Panc1 (cell line): ENCODE data around the gene PNO1. TPM values are rescaled to one million over a fixed set of nuclear protein-coding genes. Genes with fewer than 3 reads are reported as not detected.

ENCODE experiments used
- ATAC-seq: fragments of 200-7000 bp; cut with Tn5 transposase; 2 replicates; pipeline ENCODE4 v1.9.1; 2020; ENCODE audit warnings: mild to moderate bottlenecking, moderate library complexity
- BruUV-seq: library from RNA; stranded (reverse); fragments of 400-500 nt; replicated peaks from 2 replicates; lab custom pipeline; 2021; lab: Mats Ljungman, UMichigan
- CTCF ChIA-PET: fragments of 300-600 bp; sonication (Branson Sonifier 250); formaldehyde crosslinking; loops from one replicate; lab custom pipeline; 2022; ENCODE audit warnings: antibody characterized with exemption; lab: Charles Lee
- POLR2A ChIA-PET: fragments of 300-600 bp; sonication (Branson Sonifier 250); formaldehyde crosslinking; loops from one replicate; lab custom pipeline; 2022; ENCODE audit warnings: antibody characterized with exemption; lab: Charles Lee
- DNase-seq: peaks from one replicate; pipeline ENCODE4 v3.0.0-alpha.2; 2010; ENCODE audit warnings: low read depth, low spot score
- H3K27ac ChIP-seq: 2 replicates; pipeline ENCODE4 v1.5.1; 2011; ENCODE audit warnings: mild to moderate bottlenecking, low read length, inconsistent platforms
- H3K27me3 ChIP-seq: fragments of 200-500 bp; sonication (Bioruptor generic); 2 replicates; pipeline ENCODE4 v1.6.0; 2014; ENCODE audit warnings: low read length, inconsistent platforms; ENCODE audit not compliant: control insufficient read depth, insufficient read depth
- H3K36me3 ChIP-seq: fragments of 200-500 bp; sonication (Bioruptor generic); 2 replicates; pipeline ENCODE4 v1.5.1; 2014; ENCODE audit warnings: inconsistent platforms, mild to moderate bottlenecking, low read length, moderate library complexity; ENCODE audit not compliant: control insufficient read depth, insufficient read depth
- H3K4me1 ChIP-seq: 2 replicates; pipeline ENCODE4 v1.5.1; 2011; ENCODE audit warnings: inconsistent platforms, mild to moderate bottlenecking, low read length, moderate library complexity; ENCODE audit not compliant: control insufficient read depth, insufficient read depth
- H3K4me3 ChIP-seq, 2 experiments: 2 replicates each; pipeline ENCODE4 v1.5.1; 2011 to 2012; ENCODE audit warnings: low read depth in 2 of 2, low read length in 2 of 2, mild to moderate bottlenecking in 2 of 2, inconsistent platforms in 1 of 2, moderate library complexity in 1 of 2
- H3K9me3 ChIP-seq: fragments of 200-500 bp; sonication (Bioruptor generic); 2 replicates; pipeline ENCODE4 v1.5.1; 2014; ENCODE audit warnings: low read depth, mild to moderate bottlenecking, inconsistent platforms, low read length, moderate library complexity; ENCODE audit not compliant: control insufficient read depth, insufficient read depth
- POLR2AphosphoS5 ChIP-seq: IDR thresholded peaks from 2 replicates; pipeline ENCODE4 v1.6.1; 2012; ENCODE audit warnings: mild to moderate bottlenecking, low read depth, low read length, moderate library complexity
- SIN3A ChIP-seq: IDR thresholded peaks from 2 replicates; pipeline ENCODE4 v1.6.1; 2012; ENCODE audit warnings: low read depth, mild to moderate bottlenecking, low read length, moderate library complexity, borderline replicate concordance; ENCODE audit not compliant: insufficient read depth
- TCF7L2 ChIP-seq: IDR thresholded peaks from 2 replicates; pipeline ENCODE4 v1.6.1; 2011; ENCODE audit warnings: mild to moderate bottlenecking, low read depth, low read length, inconsistent platforms
- in situ Hi-C: cut with HindIII; loops from 2 replicates; pipeline ENCODE4 v1.10.0; 2016; ENCODE audit warnings: low sequenced_read_pairs, low pct_unique_long_range_greater_than_20kb
- intact Hi-C: fragments of 100-400 bp; cut with micrococcal nuclease; formaldehyde crosslinking; loops from one replicate; pipeline ENCODE4 v1.10.0; 2022; ENCODE audit not compliant: unreplicated experiment
- total RNA-seq: library from RNA; stranded (reverse); gene quantifications from one replicate; pipeline ENCODE4 v1.2.1, GENCODE V29; 2021; ENCODE audit not compliant: unreplicated experiment
- TF ChIP-seq, protein P1 (sequence below): fragments of 450-650 bp; IDR thresholded peaks from 2 replicates; pipeline ENCODE4 v1.5.1; 2017; ENCODE audit warnings: mild to moderate bottlenecking
- TF ChIP-seq, protein P2 (sequence below), 2 experiments: IDR thresholded peaks; 2 replicates each; pipeline ENCODE4 v1.6.1; 2011 to 2012; ENCODE audit warnings: low read depth in 2 of 2, control low read depth in 1 of 2, low read length in 1 of 2, mild to moderate bottlenecking in 1 of 2, moderate library complexity in 1 of 2; ENCODE audit not compliant: insufficient read depth in 1 of 2

PNO1 gene
- total RNA-seq, 1 experiment from 2014 or later: 37.7 TPM

GRCh38 chr2:68200157-68200787 lies 42.6 kb downstream of the PNO1 start:
- no peak overlapping the region for H3K27ac ChIP-seq
- H3K4me1 ChIP-seq: peaks cover 6% of the 10 kb centered on the region
- intact Hi-C loops (no loop called here), in situ Hi-C loops (no loop called here)
- DNase-seq: no peak
- TF ChIP-seq, protein P1, sequence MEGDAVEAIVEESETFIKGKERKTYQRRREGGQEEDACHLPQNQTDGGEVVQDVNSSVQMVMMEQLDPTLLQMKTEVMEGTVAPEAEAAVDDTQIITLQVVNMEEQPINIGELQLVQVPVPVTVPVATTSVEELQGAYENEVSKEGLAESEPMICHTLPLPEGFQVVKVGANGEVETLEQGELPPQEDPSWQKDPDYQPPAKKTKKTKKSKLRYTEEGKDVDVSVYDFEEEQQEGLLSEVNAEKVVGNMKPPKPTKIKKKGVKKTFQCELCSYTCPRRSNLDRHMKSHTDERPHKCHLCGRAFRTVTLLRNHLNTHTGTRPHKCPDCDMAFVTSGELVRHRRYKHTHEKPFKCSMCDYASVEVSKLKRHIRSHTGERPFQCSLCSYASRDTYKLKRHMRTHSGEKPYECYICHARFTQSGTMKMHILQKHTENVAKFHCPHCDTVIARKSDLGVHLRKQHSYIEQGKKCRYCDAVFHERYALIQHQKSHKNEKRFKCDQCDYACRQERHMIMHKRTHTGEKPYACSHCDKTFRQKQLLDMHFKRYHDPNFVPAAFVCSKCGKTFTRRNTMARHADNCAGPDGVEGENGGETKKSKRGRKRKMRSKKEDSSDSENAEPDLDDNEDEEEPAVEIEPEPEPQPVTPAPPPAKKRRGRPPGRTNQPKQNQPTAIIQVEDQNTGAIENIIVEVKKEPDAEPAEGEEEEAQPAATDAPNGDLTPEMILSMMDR: no peak
- TF ChIP-seq TCF7L2 (no peak), SIN3A (no peak), POLR2AphosphoS5 (no peak)
- TF ChIP-seq, protein P2, sequence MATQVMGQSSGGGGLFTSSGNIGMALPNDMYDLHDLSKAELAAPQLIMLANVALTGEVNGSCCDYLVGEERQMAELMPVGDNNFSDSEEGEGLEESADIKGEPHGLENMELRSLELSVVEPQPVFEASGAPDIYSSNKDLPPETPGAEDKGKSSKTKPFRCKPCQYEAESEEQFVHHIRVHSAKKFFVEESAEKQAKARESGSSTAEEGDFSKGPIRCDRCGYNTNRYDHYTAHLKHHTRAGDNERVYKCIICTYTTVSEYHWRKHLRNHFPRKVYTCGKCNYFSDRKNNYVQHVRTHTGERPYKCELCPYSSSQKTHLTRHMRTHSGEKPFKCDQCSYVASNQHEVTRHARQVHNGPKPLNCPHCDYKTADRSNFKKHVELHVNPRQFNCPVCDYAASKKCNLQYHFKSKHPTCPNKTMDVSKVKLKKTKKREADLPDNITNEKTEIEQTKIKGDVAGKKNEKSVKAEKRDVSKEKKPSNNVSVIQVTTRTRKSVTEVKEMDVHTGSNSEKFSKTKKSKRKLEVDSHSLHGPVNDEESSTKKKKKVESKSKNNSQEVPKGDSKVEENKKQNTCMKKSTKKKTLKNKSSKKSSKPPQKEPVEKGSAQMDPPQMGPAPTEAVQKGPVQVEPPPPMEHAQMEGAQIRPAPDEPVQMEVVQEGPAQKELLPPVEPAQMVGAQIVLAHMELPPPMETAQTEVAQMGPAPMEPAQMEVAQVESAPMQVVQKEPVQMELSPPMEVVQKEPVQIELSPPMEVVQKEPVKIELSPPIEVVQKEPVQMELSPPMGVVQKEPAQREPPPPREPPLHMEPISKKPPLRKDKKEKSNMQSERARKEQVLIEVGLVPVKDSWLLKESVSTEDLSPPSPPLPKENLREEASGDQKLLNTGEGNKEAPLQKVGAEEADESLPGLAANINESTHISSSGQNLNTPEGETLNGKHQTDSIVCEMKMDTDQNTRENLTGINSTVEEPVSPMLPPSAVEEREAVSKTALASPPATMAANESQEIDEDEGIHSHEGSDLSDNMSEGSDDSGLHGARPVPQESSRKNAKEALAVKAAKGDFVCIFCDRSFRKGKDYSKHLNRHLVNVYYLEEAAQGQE (IDR thresholded peaks at IDR 0.05; ENCODE audit: insufficient read depth in 1 of 2, low read depth in 2 of 2, low read length in 1 of 2): no peak
- BruUV-seq: no TSS peak
- H3K9me3 ChIP-seq: no peaks in the 10 kb centered on the region
- ATAC-seq: no peak
- H3K36me3 ChIP-seq: no peaks in the 10 kb centered on the region; the same call in 1 of the 2 replicates
- ChIA-PET CTCF (no interaction called here), POLR2A (no interaction called here)
- no peak overlapping the region for H3K4me3 ChIP-seq
- H3K27me3 ChIP-seq: no peaks in the 10 kb centered on the region

DNA sequence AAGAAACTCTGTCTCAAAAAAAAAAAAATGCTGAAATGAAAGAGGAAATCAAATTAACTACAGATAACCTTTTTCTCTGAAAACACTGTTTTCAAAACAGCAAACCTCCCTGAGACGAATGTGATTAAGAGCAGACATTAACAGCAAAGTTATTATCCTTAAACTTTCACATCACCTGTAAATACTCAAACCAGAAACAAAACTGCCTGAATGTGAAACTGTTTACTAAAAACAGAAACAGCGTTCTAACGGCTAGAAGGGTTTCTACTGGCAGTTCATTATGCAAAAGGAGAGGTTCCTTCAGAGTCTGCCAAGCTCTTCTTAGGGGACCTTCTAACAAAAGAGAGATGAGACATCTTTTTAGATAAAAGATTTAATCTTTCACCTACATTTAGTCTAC lies 45.9 kb downstream of the PNO1 start:
- DNase-seq (no peak), ATAC-seq (no peak)
- no peaks in the 10 kb centered on the region for H3K9me3 ChIP-seq
- ChIA-PET POLR2A (no interaction called here), CTCF (no interaction called here)
- no peaks in the 10 kb centered on the region; the same call in 1 of the 2 replicates for H3K36me3 ChIP-seq
- no TSS peak for BruUV-seq
- H3K4me1 ChIP-seq: 0 out of 2 replicates have a peak, but pooled peaks cover 3% of the 10 kb centered on the region
- in situ Hi-C loops (no loop called here), intact Hi-C loops (no loop called here)
- H3K27me3 ChIP-seq: no peaks in the 10 kb centered on the region
- H3K27ac ChIP-seq: no peak overlapping the region
- no peak overlapping the region for H3K4me3 ChIP-seq
- TF ChIP-seq, protein P1: no peak
- TF ChIP-seq SIN3A: no peak
- TF ChIP-seq, protein P2 (IDR thresholded peaks at IDR 0.05; ENCODE audit: insufficient read depth in 1 of 2, low read depth in 2 of 2, low read length in 1 of 2): no peak
- TF ChIP-seq POLR2AphosphoS5: no peak
- TF ChIP-seq TCF7L2: no peak
